NT2/D1 (cell line): ENCODE results near the gene ALDH1A1.

Experiments
- DNase-seq: peaks from one replicate; pipeline ENCODE4 v3.0.0-alpha.2; 2011; ENCODE audit warnings: low read depth, low spot score
- H3K27me3 ChIP-seq: 2 replicates; pipeline ENCODE4 v1.6.0; 2011; ENCODE audit warnings: mild to moderate bottlenecking; ENCODE audit not compliant: insufficient read length, insufficient read depth
- H3K36me3 ChIP-seq: 2 replicates; pipeline ENCODE4 v1.6.1; 2011; ENCODE audit warnings: mild to moderate bottlenecking, low read length, mixed read lengths; ENCODE audit not compliant: insufficient read depth, insufficient read length
- H3K4me1 ChIP-seq: 2 replicates; pipeline ENCODE4 v1.5.1; 2011; ENCODE audit not compliant: insufficient read depth, insufficient read length
- H3K4me3 ChIP-seq: 2 replicates; pipeline ENCODE4 v1.5.1; 2011; ENCODE audit warnings: low read depth; ENCODE audit not compliant: insufficient read length
- H3K9ac ChIP-seq: 2 replicates; pipeline ENCODE4 v1.6.0; 2011; ENCODE audit warnings: low read depth; ENCODE audit not compliant: insufficient read length
- H3K9me3 ChIP-seq: 2 replicates; pipeline ENCODE4 v1.5.1; 2011; ENCODE audit warnings: mild to moderate bottlenecking, low read length; ENCODE audit not compliant: insufficient read depth
- SUZ12 ChIP-seq: IDR thresholded peaks from 2 replicates; pipeline ENCODE4 v1.6.1; 2011; ENCODE audit not compliant: insufficient read length, insufficient read depth; ENCODE audit errors: extremely low read depth
- YY1 ChIP-seq: IDR thresholded peaks from 2 replicates; pipeline ENCODE4 v1.6.1; 2011; ENCODE audit not compliant: insufficient read length, insufficient read depth
- ZNF274 ChIP-seq: IDR thresholded peaks from 2 replicates; pipeline ENCODE4 v1.6.1; 2011; ENCODE audit warnings: mild to moderate bottlenecking, low read depth, low read length

The ALDH1A1 gene

GRCh38 chr9:72857624-72857996, 95.2 kb downstream of the ALDH1A1 start:
- Histone ChIP-seq H3K4me1 (no peaks in the 10 kb centered on the region), H3K4me3 (no peak overlapping the region), H3K9ac (no peak overlapping the region), H3K9me3 (no peaks in the 10 kb centered on the region), H3K36me3 (no peaks in the 10 kb centered on the region), H3K27me3 (no peaks in the 10 kb centered on the region)
- DNase-seq, result no peak
- no peak for TF ChIP-seq SUZ12
- no peak for TF ChIP-seq YY1
- no peak for TF ChIP-seq ZNF274

GRCh38 chr9:72856972-72857623, 95.8 kb downstream of the ALDH1A1 start:
- DNase-seq, result peak; percentile 28
- H3K4me3 ChIP-seq, result no peak overlapping the region
- TF ChIP-seq ZNF274 (no peak), YY1 (no peak), SUZ12 (no peak)
- no peaks in the 10 kb centered on the region for H3K36me3 ChIP-seq
- H3K4me1 ChIP-seq, result no peaks in the 10 kb centered on the region
- H3K27me3 ChIP-seq, result no peaks in the 10 kb centered on the region
- no peak overlapping the region for H3K9ac ChIP-seq
- H3K9me3 ChIP-seq, result no peaks in the 10 kb centered on the region

GRCh38 chr9:72855890-72856523, 96.8 kb downstream of the ALDH1A1 start:
- no peaks in the 10 kb centered on the region for H3K4me1 ChIP-seq
- no peak for TF ChIP-seq ZNF274
- no peak for TF ChIP-seq YY1
- TF ChIP-seq SUZ12, result no peak
- DNase-seq, result no peak
- no peak overlapping the region for H3K4me3 ChIP-seq
- no peaks in the 10 kb centered on the region for H3K27me3 ChIP-seq
- H3K9me3 ChIP-seq, result no peaks in the 10 kb centered on the region
- no peaks in the 10 kb centered on the region for H3K36me3 ChIP-seq
- no peak overlapping the region for H3K9ac ChIP-seq

GRCh38 chr9:72855321-72855720, 97.5 kb downstream of the ALDH1A1 start:
- Histone ChIP-seq H3K9ac (no peak overlapping the region), H3K4me3 (no peak overlapping the region), H3K27me3 (no peaks in the 10 kb centered on the region), H3K4me1 (no peaks in the 10 kb centered on the region), H3K36me3 (no peaks in the 10 kb centered on the region), H3K9me3 (no peaks in the 10 kb centered on the region)
- no peak for DNase-seq
- TF ChIP-seq YY1, result no peak
- TF ChIP-seq ZNF274, result no peak
- no peak for TF ChIP-seq SUZ12
